OCI-LY3 (cell line): Measurements from ENCODE around the gene SMIM28.
"Not testable (repeated sequence)": the region's sequence is repeated elsewhere in the genome, so short reads cannot be mapped to it uniquely, and the experiment has no call there.

ENCODE experiments used
- H2AFZ ChIP-seq: fragments of 200-600, 300-600 bp; shearing (Covaris generic); 2 replicates; pipeline ENCODE4 v1.6.0; 2014; ENCODE audit warnings: antibody characterized with exemption, low read depth, low read length
- H3K27ac ChIP-seq: fragments of 200-600, 300-600 bp; sonication (generic); 2 replicates; pipeline ENCODE4 v1.5.1; 2014; ENCODE audit warnings: mild to moderate bottlenecking, low read length, moderate library complexity, mixed read lengths
- H3K27me3 ChIP-seq: fragments of 200-600, 300-600 bp; sonication (generic); 2 replicates; pipeline ENCODE4 v1.6.1; 2014; ENCODE audit warnings: low read depth, low read length, mixed read lengths
- H3K36me3 ChIP-seq: fragments of 200-600, 300-600 bp; sonication (generic); replicated peaks from 2 replicates; pipeline ENCODE3; 2014; ENCODE audit warnings: low read depth, low read length, mixed read lengths
- H3K4me1 ChIP-seq: fragments of 300-600, 200-600 bp; sonication (generic); 2 replicates; pipeline ENCODE4 v1.6.1; 2014; ENCODE audit warnings: low read length, mixed read lengths
- H3K4me2 ChIP-seq: fragments of 200-600, 300-600 bp; sonication (generic); 2 replicates; pipeline ENCODE4 v1.6.1; 2014; ENCODE audit warnings: low read length, mixed read lengths
- H3K4me3 ChIP-seq: fragments of 300-600, 200-600 bp; sonication (generic); 2 replicates; pipeline ENCODE4 v1.5.1; 2014; ENCODE audit warnings: antibody characterized with exemption, mild to moderate bottlenecking, low read length, moderate library complexity
- H3K79me2 ChIP-seq: fragments of 300-600, 200-600 bp; shearing (Covaris generic); 2 replicates; pipeline ENCODE4 v1.6.1; 2014; ENCODE audit warnings: mild to moderate bottlenecking, low read length, mixed read lengths
- H3K9ac ChIP-seq: fragments of 300-600, 200-600 bp; shearing (Covaris generic); 2 replicates; pipeline ENCODE4 v1.6.0; 2014; ENCODE audit warnings: mild to moderate bottlenecking, low read length, moderate library complexity
- H3K9me3 ChIP-seq: fragments of 200-600, 300-600 bp; shearing (Covaris generic); 2 replicates; pipeline ENCODE4 v1.6.1; 2014; ENCODE audit warnings: low read length, mixed read lengths; ENCODE audit not compliant: insufficient read depth
- H4K20me1 ChIP-seq: fragments of 200-600, 300-600 bp; sonication (generic); 2 replicates; pipeline ENCODE4 v1.6.1; 2016; ENCODE audit warnings: low read length, mixed read lengths; ENCODE audit not compliant: insufficient read depth
- EZH2phosphoT487 ChIP-seq: fragments of 200-600 bp; shearing (Covaris generic); IDR thresholded peaks from 2 replicates; pipeline ENCODE4 v1.6.1; 2018; ENCODE audit warnings: antibody characterized with exemption, mixed run types, low read depth
- TF ChIP-seq, protein P1 (sequence below): fragments of 200-600, 300-600 bp; sonication (generic); IDR thresholded peaks from 2 replicates; pipeline ENCODE4 v1.5.1; 2014; ENCODE audit warnings: antibody characterized with exemption, low read length, low read depth

SMIM28 gene

GRCh38 chr6:138422861-138423260 is 45.2 kb downstream of the SMIM28 start:
- Histone ChIP-seq H3K27ac (no peak overlapping the region), H3K36me3 (peaks cover 3% of the 10 kb centered on the region), H4K20me1 (no peaks in the 10 kb centered on the region), H3K4me3 (no peak overlapping the region), H3K79me2 (no peaks in the 10 kb centered on the region), H2AFZ (no peak overlapping the region), H3K27me3 (no peaks in the 10 kb centered on the region), H3K4me1 (no peaks in the 10 kb centered on the region), H3K9me3 (no peaks in the 10 kb centered on the region), H3K4me2 (no peak overlapping the region), H3K9ac (no peak overlapping the region)
- TF ChIP-seq EZH2phosphoT487, result no peak
- TF ChIP-seq, protein P1, sequence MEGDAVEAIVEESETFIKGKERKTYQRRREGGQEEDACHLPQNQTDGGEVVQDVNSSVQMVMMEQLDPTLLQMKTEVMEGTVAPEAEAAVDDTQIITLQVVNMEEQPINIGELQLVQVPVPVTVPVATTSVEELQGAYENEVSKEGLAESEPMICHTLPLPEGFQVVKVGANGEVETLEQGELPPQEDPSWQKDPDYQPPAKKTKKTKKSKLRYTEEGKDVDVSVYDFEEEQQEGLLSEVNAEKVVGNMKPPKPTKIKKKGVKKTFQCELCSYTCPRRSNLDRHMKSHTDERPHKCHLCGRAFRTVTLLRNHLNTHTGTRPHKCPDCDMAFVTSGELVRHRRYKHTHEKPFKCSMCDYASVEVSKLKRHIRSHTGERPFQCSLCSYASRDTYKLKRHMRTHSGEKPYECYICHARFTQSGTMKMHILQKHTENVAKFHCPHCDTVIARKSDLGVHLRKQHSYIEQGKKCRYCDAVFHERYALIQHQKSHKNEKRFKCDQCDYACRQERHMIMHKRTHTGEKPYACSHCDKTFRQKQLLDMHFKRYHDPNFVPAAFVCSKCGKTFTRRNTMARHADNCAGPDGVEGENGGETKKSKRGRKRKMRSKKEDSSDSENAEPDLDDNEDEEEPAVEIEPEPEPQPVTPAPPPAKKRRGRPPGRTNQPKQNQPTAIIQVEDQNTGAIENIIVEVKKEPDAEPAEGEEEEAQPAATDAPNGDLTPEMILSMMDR, result no peak

GRCh38 chr6:138424004-138424904 is 46.5 kb downstream of the SMIM28 start:
- Histone ChIP-seq H3K4me1 (no peaks in the 10 kb centered on the region), H3K27me3 (no peaks in the 10 kb centered on the region), H3K9me3 (no peaks in the 10 kb centered on the region), H3K36me3 (no peaks in the 10 kb centered on the region), H3K27ac (no peak overlapping the region), H3K4me3 (no peak overlapping the region), H3K9ac (no peak overlapping the region), H3K79me2 (no peaks in the 10 kb centered on the region), H3K4me2 (no peak overlapping the region), H2AFZ (no peak overlapping the region), H4K20me1 (no peaks in the 10 kb centered on the region)
- TF ChIP-seq EZH2phosphoT487, result no peak
- TF ChIP-seq, protein P1, result no peak

- not testable (repeated sequence) for H3K36me3 ChIP-seq, H3K27ac ChIP-seq, H3K4me3 ChIP-seq, H3K9me3 ChIP-seq, H2AFZ ChIP-seq, H4K20me1 ChIP-seq, H3K4me2 ChIP-seq, H3K79me2 ChIP-seq, H3K9ac ChIP-seq, H3K27me3 ChIP-seq, H3K4me1 ChIP-seq
Measured at GRCh38 chr6:138425256-138425655, 47.6 kb downstream of the SMIM28 start.

GRCh38 chr6:138426500-138427123 is 48.9 kb downstream of the SMIM28 start:
- Histone ChIP-seq H3K27me3 (no peaks in the 10 kb centered on the region), H3K9me3 (no peaks in the 10 kb centered on the region), H3K4me3 (no peak overlapping the region), H3K36me3 (no peaks in the 10 kb centered on the region), H3K4me1 (peaks cover 4% of the 10 kb centered on the region), H3K79me2 (no peaks in the 10 kb centered on the region), H3K9ac (no peak overlapping the region), H3K4me2 (no peak overlapping the region), H3K27ac (no peak overlapping the region), H2AFZ (no peak overlapping the region), H4K20me1 (no peaks in the 10 kb centered on the region)
- TF ChIP-seq, protein P1, result no peak
- no peak for TF ChIP-seq EZH2phosphoT487
